SK-N-SH (cell line): ENCODE results near the gene ADRB2.

Source experiments
- GABPA ChIP-seq: IDR thresholded peaks from 2 replicates; pipeline ENCODE4 v1.4.0; 2012; ENCODE audit warnings: low read depth, mild to moderate bottlenecking
- GATA2 ChIP-seq: sonication (generic); formaldehyde crosslinking; IDR thresholded peaks from 2 replicates; pipeline ENCODE4 v1.5.0; 2020; ENCODE audit warnings: mild to moderate bottlenecking, missing genetic modification reagents
- NFIC ChIP-seq: IDR thresholded peaks from 2 replicates; pipeline ENCODE4 v1.4.0; 2012; ENCODE audit warnings: borderline replicate concordance
- RAD21 ChIP-seq: IDR thresholded peaks from 2 replicates; pipeline ENCODE4 v1.6.1; 2012; ENCODE audit warnings: mild to moderate bottlenecking, low read length
- RFX5 ChIP-seq: IDR thresholded peaks from 2 replicates; pipeline ENCODE4 v1.6.1; 2012; ENCODE audit warnings: mild to moderate bottlenecking, improper control_type of control experiment, low read length
- RXRA ChIP-seq: IDR thresholded peaks from 2 replicates; pipeline ENCODE4 v1.4.0; 2012; ENCODE audit warnings: low read depth, mild to moderate bottlenecking, borderline replicate concordance
- YY1 ChIP-seq: IDR thresholded peaks from 2 replicates; pipeline ENCODE4 v1.4.0; 2012; ENCODE audit warnings: low read depth, mild to moderate bottlenecking
- TF ChIP-seq, protein P1 (sequence below): fragments of 200-600 bp; sonication (generic); IDR thresholded peaks from 2 replicates; pipeline ENCODE4 v1.6.1; 2017; ENCODE audit warnings: antibody characterized with exemption, mild to moderate bottlenecking, moderate library complexity
- TF ChIP-seq, protein P2 (sequence below): IDR thresholded peaks from 2 replicates; pipeline ENCODE4 v1.4.0; 2012; ENCODE audit warnings: low read depth, borderline replicate concordance
- TF ChIP-seq, protein P3 (sequence below): IDR thresholded peaks from 2 replicates; pipeline ENCODE4 v1.6.1; 2012; ENCODE audit warnings: mild to moderate bottlenecking, low read depth, low read length, moderate library complexity
- TF ChIP-seq, protein P4 (sequence below): IDR thresholded peaks from 2 replicates; pipeline ENCODE4; 2012
- TF ChIP-seq, protein P5 (sequence below): fragments of 150-350 bp; IDR thresholded peaks from 2 replicates; pipeline ENCODE4 v1.6.1; 2017; ENCODE audit warnings: antibody characterized with exemption, low read length, low read depth, borderline replicate concordance

DNA sequence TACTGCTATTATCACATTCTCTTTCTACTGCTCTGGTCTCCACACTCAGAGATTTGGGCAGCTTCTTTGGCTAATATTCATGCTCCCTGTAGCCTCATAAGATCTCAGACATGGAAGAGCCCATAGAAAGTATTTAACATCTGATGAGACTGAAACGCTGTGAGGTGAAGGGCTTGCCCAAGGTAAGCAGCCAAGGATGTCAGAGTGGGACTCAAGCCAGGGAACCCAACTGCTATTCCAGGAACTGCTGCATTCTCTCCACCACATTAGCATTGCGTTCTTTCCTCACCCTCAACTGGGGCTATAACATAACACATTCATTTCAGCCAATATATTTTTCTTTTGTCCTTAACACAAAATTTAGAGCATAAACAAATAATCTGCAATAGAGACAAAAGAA, 3.8 kb downstream of the ADRB2 start:
- TF ChIP-seq, protein P1, sequence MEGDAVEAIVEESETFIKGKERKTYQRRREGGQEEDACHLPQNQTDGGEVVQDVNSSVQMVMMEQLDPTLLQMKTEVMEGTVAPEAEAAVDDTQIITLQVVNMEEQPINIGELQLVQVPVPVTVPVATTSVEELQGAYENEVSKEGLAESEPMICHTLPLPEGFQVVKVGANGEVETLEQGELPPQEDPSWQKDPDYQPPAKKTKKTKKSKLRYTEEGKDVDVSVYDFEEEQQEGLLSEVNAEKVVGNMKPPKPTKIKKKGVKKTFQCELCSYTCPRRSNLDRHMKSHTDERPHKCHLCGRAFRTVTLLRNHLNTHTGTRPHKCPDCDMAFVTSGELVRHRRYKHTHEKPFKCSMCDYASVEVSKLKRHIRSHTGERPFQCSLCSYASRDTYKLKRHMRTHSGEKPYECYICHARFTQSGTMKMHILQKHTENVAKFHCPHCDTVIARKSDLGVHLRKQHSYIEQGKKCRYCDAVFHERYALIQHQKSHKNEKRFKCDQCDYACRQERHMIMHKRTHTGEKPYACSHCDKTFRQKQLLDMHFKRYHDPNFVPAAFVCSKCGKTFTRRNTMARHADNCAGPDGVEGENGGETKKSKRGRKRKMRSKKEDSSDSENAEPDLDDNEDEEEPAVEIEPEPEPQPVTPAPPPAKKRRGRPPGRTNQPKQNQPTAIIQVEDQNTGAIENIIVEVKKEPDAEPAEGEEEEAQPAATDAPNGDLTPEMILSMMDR: no peak
- TF ChIP-seq, protein P2, sequence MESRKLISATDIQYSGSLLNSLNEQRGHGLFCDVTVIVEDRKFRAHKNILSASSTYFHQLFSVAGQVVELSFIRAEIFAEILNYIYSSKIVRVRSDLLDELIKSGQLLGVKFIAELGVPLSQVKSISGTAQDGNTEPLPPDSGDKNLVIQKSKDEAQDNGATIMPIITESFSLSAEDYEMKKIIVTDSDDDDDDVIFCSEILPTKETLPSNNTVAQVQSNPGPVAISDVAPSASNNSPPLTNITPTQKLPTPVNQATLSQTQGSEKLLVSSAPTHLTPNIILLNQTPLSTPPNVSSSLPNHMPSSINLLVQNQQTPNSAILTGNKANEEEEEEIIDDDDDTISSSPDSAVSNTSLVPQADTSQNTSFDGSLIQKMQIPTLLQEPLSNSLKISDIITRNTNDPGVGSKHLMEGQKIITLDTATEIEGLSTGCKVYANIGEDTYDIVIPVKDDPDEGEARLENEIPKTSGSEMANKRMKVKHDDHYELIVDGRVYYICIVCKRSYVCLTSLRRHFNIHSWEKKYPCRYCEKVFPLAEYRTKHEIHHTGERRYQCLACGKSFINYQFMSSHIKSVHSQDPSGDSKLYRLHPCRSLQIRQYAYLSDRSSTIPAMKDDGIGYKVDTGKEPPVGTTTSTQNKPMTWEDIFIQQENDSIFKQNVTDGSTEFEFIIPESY: no peak
- TF ChIP-seq RXRA (no peak), YY1 (no peak), RAD21 (no peak), RFX5 (no peak), NFIC (no peak), GATA2 (CRISPR knock-in tag) (no peak), GABPA (no peak)
- TF ChIP-seq, protein P3, sequence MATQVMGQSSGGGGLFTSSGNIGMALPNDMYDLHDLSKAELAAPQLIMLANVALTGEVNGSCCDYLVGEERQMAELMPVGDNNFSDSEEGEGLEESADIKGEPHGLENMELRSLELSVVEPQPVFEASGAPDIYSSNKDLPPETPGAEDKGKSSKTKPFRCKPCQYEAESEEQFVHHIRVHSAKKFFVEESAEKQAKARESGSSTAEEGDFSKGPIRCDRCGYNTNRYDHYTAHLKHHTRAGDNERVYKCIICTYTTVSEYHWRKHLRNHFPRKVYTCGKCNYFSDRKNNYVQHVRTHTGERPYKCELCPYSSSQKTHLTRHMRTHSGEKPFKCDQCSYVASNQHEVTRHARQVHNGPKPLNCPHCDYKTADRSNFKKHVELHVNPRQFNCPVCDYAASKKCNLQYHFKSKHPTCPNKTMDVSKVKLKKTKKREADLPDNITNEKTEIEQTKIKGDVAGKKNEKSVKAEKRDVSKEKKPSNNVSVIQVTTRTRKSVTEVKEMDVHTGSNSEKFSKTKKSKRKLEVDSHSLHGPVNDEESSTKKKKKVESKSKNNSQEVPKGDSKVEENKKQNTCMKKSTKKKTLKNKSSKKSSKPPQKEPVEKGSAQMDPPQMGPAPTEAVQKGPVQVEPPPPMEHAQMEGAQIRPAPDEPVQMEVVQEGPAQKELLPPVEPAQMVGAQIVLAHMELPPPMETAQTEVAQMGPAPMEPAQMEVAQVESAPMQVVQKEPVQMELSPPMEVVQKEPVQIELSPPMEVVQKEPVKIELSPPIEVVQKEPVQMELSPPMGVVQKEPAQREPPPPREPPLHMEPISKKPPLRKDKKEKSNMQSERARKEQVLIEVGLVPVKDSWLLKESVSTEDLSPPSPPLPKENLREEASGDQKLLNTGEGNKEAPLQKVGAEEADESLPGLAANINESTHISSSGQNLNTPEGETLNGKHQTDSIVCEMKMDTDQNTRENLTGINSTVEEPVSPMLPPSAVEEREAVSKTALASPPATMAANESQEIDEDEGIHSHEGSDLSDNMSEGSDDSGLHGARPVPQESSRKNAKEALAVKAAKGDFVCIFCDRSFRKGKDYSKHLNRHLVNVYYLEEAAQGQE: no peak
- TF ChIP-seq, protein P4, sequence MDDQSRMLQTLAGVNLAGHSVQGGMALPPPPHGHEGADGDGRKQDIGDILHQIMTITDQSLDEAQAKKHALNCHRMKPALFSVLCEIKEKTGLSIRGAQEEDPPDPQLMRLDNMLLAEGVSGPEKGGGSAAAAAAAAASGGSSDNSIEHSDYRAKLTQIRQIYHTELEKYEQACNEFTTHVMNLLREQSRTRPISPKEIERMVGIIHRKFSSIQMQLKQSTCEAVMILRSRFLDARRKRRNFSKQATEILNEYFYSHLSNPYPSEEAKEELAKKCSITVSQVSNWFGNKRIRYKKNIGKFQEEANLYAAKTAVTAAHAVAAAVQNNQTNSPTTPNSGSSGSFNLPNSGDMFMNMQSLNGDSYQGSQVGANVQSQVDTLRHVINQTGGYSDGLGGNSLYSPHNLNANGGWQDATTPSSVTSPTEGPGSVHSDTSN: no peak
- TF ChIP-seq, protein P5, sequence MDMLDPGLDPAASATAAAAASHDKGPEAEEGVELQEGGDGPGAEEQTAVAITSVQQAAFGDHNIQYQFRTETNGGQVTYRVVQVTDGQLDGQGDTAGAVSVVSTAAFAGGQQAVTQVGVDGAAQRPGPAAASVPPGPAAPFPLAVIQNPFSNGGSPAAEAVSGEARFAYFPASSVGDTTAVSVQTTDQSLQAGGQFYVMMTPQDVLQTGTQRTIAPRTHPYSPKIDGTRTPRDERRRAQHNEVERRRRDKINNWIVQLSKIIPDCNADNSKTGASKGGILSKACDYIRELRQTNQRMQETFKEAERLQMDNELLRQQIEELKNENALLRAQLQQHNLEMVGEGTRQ: no peak
